ENCODE results near the gene FOXP4. TPM values are rescaled to one million over a fixed set of nuclear protein-coding genes. Genes with fewer than 3 reads are reported as not detected.

Gene FOXP4
- polyA plus RNA-seq (ENCODE audit: insufficient read length in 3 of 3): 10 to 100 TPM; 28.8 to 43.6 (median 36.4) TPM
- long read RNA-seq, donor 1, partial matches to known transcripts: 8 of 8 reads
- long read RNA-seq, donor 1, other reads (novel, unspliced or antisense): 0 of 8 reads
- long read RNA-seq, donor 2, partial matches to known transcripts: 0 of 3 reads
- long read RNA-seq, donor 2, other reads (novel, unspliced or antisense): 0 of 3 reads
- long read RNA-seq, donor 3, full-length matches to known transcripts: 5 of 5 reads
- long read RNA-seq, donor 3, partial matches to known transcripts: 0 of 5 reads
- long read RNA-seq, donor 3, other reads (novel, unspliced or antisense): 0 of 5 reads
- long read RNA-seq, donor 4, full-length matches to known transcripts: 2 of 2 reads
- long read RNA-seq, donor 4, partial matches to known transcripts: 0 of 2 reads
- long read RNA-seq, donor 4, other reads (novel, unspliced or antisense): 0 of 2 reads
- long read RNA-seq, donor 5: 0 reads
- long read RNA-seq, donor 6, partial matches to known transcripts: 6 of 7 reads
- long read RNA-seq, donor 6, other reads (novel, unspliced or antisense): 0 of 7 reads
- long read RNA-seq, donor 7, full-length matches to known transcripts: 8 of 8 reads
- long read RNA-seq, donor 7, partial matches to known transcripts: 0 of 8 reads
- long read RNA-seq, donor 7, other reads (novel, unspliced or antisense): 0 of 8 reads
- long read RNA-seq, donor 8: 0 reads
- long read RNA-seq, donor 9, full-length matches to known transcripts: 5 of 5 reads
- long read RNA-seq, donor 9, partial matches to known transcripts: 0 of 5 reads
- long read RNA-seq, donor 9, other reads (novel, unspliced or antisense): 0 of 5 reads
- long read RNA-seq, donor 10, full-length matches to known transcripts: 1 of 1 reads
- long read RNA-seq, donor 10, partial matches to known transcripts: 0 of 1 reads
- long read RNA-seq, donor 10, other reads (novel, unspliced or antisense): 0 of 1 reads
- long read RNA-seq, donor 11, full-length matches to known transcripts: 5 of 5 reads
- long read RNA-seq, donor 11, partial matches to known transcripts: 0 of 5 reads
- long read RNA-seq, donor 11, other reads (novel, unspliced or antisense): 0 of 5 reads
- long read RNA-seq, donor 12: 0 reads
- long read RNA-seq, donor 13: 0 reads
- long read RNA-seq, donor 14, partial matches to known transcripts: 0 of 1 reads
- long read RNA-seq, donor 14, other reads (novel, unspliced or antisense): 0 of 1 reads
- long read RNA-seq, donor 15, partial matches to known transcripts: 0 of 2 reads
- long read RNA-seq, donor 15, other reads (novel, unspliced or antisense): 0 of 2 reads
- long read RNA-seq, donor 16, full-length matches to known transcripts: 8 of 13 reads
- long read RNA-seq, donor 16, partial matches to known transcripts: 5 of 13 reads
- long read RNA-seq, donor 16, other reads (novel, unspliced or antisense): 0 of 13 reads

- peak; percentile 84 to 96 (median 89) for DNase-seq (ENCODE audit: extremely low read depth in 1 of 11, low read depth in 9 of 11, low spot score in 4 of 11)
Measured at GRCh38 chr6:41545703-41546474, at the start of gene FOXP4. FOXP4 (plus strand) TSS chr6:41546381; CDS start chr6:41565761, 19,380 bp downstream.

GRCh38 chr6:41497573-41497972 is 48.6 kb upstream of the FOXP4 start:
- DNase-seq (ENCODE audit: extremely low read depth in 1 of 11, low read depth in 9 of 11, low spot score in 4 of 11): no peak

- DNase-seq (ENCODE audit: extremely low read depth in 1 of 11, low read depth in 9 of 11, low spot score in 4 of 11): no peak
Measured at GRCh38 chr6:41497994-41498393, 48.2 kb upstream of the FOXP4 start.

- no peak for DNase-seq (ENCODE audit: extremely low read depth in 1 of 11, low read depth in 9 of 11, low spot score in 4 of 11)
Measured at GRCh38 chr6:41498968-41499599, 47.1 kb upstream of the FOXP4 start.

- no peak for DNase-seq (ENCODE audit: extremely low read depth in 1 of 11, low read depth in 9 of 11, low spot score in 4 of 11)
Measured at GRCh38 chr6:41500561-41500960, 45.6 kb upstream of the FOXP4 start.

- no peak for DNase-seq (ENCODE audit: extremely low read depth in 1 of 11, low read depth in 9 of 11, low spot score in 4 of 11)
Measured at GRCh38 chr6:41502566-41502916, 43.6 kb upstream of the FOXP4 start.

GRCh38 chr6:41502917-41503671 is 43.1 kb upstream of the FOXP4 start:
- DNase-seq (ENCODE audit: extremely low read depth in 1 of 11, low read depth in 9 of 11, low spot score in 4 of 11): peak in 2 of 11 donors; percentile 57 to 64

GRCh38 chr6:41503827-41504465 is 42.2 kb upstream of the FOXP4 start:
- no peak for DNase-seq (ENCODE audit: extremely low read depth in 1 of 11, low read depth in 9 of 11, low spot score in 4 of 11)

GRCh38 chr6:41504466-41505121 is 41.6 kb upstream of the FOXP4 start:
- DNase-seq (ENCODE audit: extremely low read depth in 1 of 11, low read depth in 9 of 11, low spot score in 4 of 11): no peak

- DNase-seq (ENCODE audit: extremely low read depth in 1 of 11, low read depth in 9 of 11, low spot score in 4 of 11): peak in 2 of 11 donors; percentile 70 to 78
Measured at GRCh38 chr6:41505122-41506049, 40.8 kb upstream of the FOXP4 start.

GRCh38 chr6:41508479-41508878 is 37.7 kb upstream of the FOXP4 start:
- DNase-seq (ENCODE audit: extremely low read depth in 1 of 11, low read depth in 9 of 11, low spot score in 4 of 11): no peak

GRCh38 chr6:41509580-41509979 is 36.6 kb upstream of the FOXP4 start:
- DNase-seq (ENCODE audit: extremely low read depth in 1 of 11, low read depth in 9 of 11, low spot score in 4 of 11): peak in 1 of 11 donors; percentile 78

- no peak for DNase-seq (ENCODE audit: extremely low read depth in 1 of 11, low read depth in 9 of 11, low spot score in 4 of 11)
Measured at GRCh38 chr6:41511443-41512060, 34.6 kb upstream of the FOXP4 start.

- no peak for DNase-seq (ENCODE audit: extremely low read depth in 1 of 11, low read depth in 9 of 11, low spot score in 4 of 11)
Measured at GRCh38 chr6:41512146-41512701, 34.0 kb upstream of the FOXP4 start.
